ENCODE data around the gene MDFI.
"Not testable (repeated sequence)": the region's sequence is repeated elsewhere in the genome, so short reads cannot be mapped to it uniquely, and the experiment has no call there.

MDFI gene

GRCh38 chr6:41602864-41603608 lies 35.2 kb upstream of the MDFI start:
- peak; percentile 91 for DNase-seq (ENCODE audit: low spot score)

- no peak for DNase-seq (ENCODE audit: low spot score)
Measured at GRCh38 chr6:41604006-41604405, 34.3 kb upstream of the MDFI start.

- DNase-seq (ENCODE audit: low spot score): no peak
Measured at GRCh38 chr6:41605649-41606048, 32.6 kb upstream of the MDFI start.

GRCh38 chr6:41607036-41607435 lies 31.2 kb upstream of the MDFI start:
- no peak for DNase-seq (ENCODE audit: low spot score)

GRCh38 chr6:41607736-41608135 lies 30.5 kb upstream of the MDFI start:
- no peak for DNase-seq (ENCODE audit: low spot score)

- no peak for DNase-seq (ENCODE audit: low spot score)
Measured at GRCh38 chr6:41608443-41609151, 29.7 kb upstream of the MDFI start.

GRCh38 chr6:41614715-41615114 lies 23.6 kb upstream of the MDFI start:
- DNase-seq (ENCODE audit: low spot score): no peak

- no peak for DNase-seq (ENCODE audit: low spot score)
Measured at GRCh38 chr6:41615311-41615710, 23.0 kb upstream of the MDFI start.

GRCh38 chr6:41618598-41618997 lies 19.7 kb upstream of the MDFI start:
- no peak for DNase-seq (ENCODE audit: low spot score)

- not testable (repeated sequence) for DNase-seq (ENCODE audit: low spot score)
Measured at GRCh38 chr6:41619193-41619592, 19.1 kb upstream of the MDFI start.

GRCh38 chr6:41621367-41621766 lies 16.9 kb upstream of the MDFI start:
- no peak for DNase-seq (ENCODE audit: low spot score)

- DNase-seq (ENCODE audit: low spot score): no peak
Measured at GRCh38 chr6:41621802-41622201, 16.5 kb upstream of the MDFI start.

GRCh38 chr6:41622206-41622988 lies 15.9 kb upstream of the MDFI start:
- DNase-seq (ENCODE audit: low spot score): no peak

- no peak for DNase-seq (ENCODE audit: low spot score)
Measured at GRCh38 chr6:41623330-41623729, 14.9 kb upstream of the MDFI start.

- no peak for DNase-seq (ENCODE audit: low spot score)
Measured at GRCh38 chr6:41624621-41625380, 13.5 kb upstream of the MDFI start.

GRCh38 chr6:41625442-41625841 lies 12.8 kb upstream of the MDFI start:
- no peak for DNase-seq (ENCODE audit: low spot score)

GRCh38 chr6:41626022-41626421 lies 12.2 kb upstream of the MDFI start:
- no peak for DNase-seq (ENCODE audit: low spot score)

GRCh38 chr6:41626917-41627316 lies 11.4 kb upstream of the MDFI start:
- DNase-seq (ENCODE audit: low spot score): no peak

- DNase-seq (ENCODE audit: low spot score): no peak
Measured at GRCh38 chr6:41629128-41629527, 9.1 kb upstream of the MDFI start.

GRCh38 chr6:41630069-41630468 lies 8.2 kb upstream of the MDFI start:
- DNase-seq (ENCODE audit: low spot score): no peak

- no peak for DNase-seq (ENCODE audit: low spot score)
Measured at GRCh38 chr6:41630946-41631345, 7.3 kb upstream of the MDFI start.

- no peak for DNase-seq (ENCODE audit: low spot score)
Measured at GRCh38 chr6:41633056-41633634, 5.1 kb upstream of the MDFI start.

Measured in GM03348 (cell line).